Natural killer cell treated with Interleukin-12 subunit alpha and Interleukin-12 subunit beta and Interleukin-15 and Interleukin-18, amount 100 ng/mL, for 72 hours (primary cell): Measurements from ENCODE around the gene MOB2. TPM values are rescaled to one million over a fixed set of nuclear protein-coding genes. Genes with fewer than 3 reads are reported as not detected.

Experiments
- ATAC-seq, 2 donors: fragments of 150-1000 bp; cut with Tn5 transposase in 1 of 2; sonication (Bioruptor Pico), chemical (Tn5 transposase) in 1 of 2; 2 replicates each; pipeline ENCODE4 v1.10.0; 2021
- DNase-seq: peaks from one replicate; pipeline ENCODE4 v3.0.0; 2022; ENCODE audit warnings: low spot score
- H3K27ac Mint-ChIP-seq, 2 donors: 1 replicate in 1 of 2; 2 replicates in 1 of 2; pipeline ENCODE4 v1.8.0; 2022; ENCODE audit warnings: mixed read lengths in 2 of 2, mild to moderate bottlenecking in 1 of 2, moderate library complexity in 1 of 2
- H3K27me3 Mint-ChIP-seq, 2 donors: 1 replicate in 1 of 2; 2 replicates in 1 of 2; pipeline ENCODE4 v1.8.0; 2022; ENCODE audit warnings: mixed read lengths in 2 of 2
- H3K36me3 Mint-ChIP-seq: one replicate; pipeline ENCODE4 v1.8.0; 2022; ENCODE audit warnings: mixed read lengths
- H3K4me1 Mint-ChIP-seq, 2 donors: 1 replicate in 1 of 2; 2 replicates in 1 of 2; pipeline ENCODE4 v1.8.0; 2022; ENCODE audit warnings: low read depth in 2 of 2, mixed read lengths in 2 of 2, mild to moderate bottlenecking in 1 of 2
- H3K4me3 Mint-ChIP-seq: one replicate; pipeline ENCODE4 v1.8.0; 2022; ENCODE audit warnings: mixed read lengths
- H3K9me3 Mint-ChIP-seq: 2 replicates; pipeline ENCODE4 v1.8.0; 2022; ENCODE audit warnings: mixed read lengths
- total RNA-seq, 2 donors: library from RNA; stranded (reverse); gene quantifications; one replicate each; pipeline ENCODE4 v1.2.3, GENCODE V29; 2022

MOB2 gene
- total RNA-seq, 2 donors from 2014 or later: 40.0 to 42.7 TPM

DNA sequence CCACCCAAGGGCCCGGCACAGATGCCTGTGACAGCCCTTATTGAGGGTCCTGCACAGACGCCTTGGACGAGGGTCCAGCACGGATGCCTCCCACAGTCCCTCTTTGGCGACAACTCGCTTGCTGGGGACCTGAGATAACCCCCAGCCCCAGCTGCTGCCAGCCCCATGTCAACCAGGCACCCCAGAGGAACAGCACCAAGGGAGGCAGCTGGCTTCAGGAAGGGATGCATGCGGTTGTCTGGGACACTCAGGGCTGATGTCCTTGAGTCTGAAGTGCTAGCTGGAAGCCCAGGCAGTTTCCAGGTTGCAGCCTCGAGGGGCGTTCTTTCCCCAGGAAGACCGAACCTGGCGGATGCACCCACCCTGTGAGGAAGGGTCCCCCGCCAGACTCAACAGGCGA, 33.8 kb downstream of the MOB2 start:
- no peak overlapping the region for H3K27ac Mint-ChIP-seq
- no peaks in the 10 kb centered on the region for H3K27me3 Mint-ChIP-seq
- H3K4me1 Mint-ChIP-seq: peaks cover 0 to 5% of the 10 kb centered on the region in 2 donors
- ATAC-seq: no peak
- H3K4me3 Mint-ChIP-seq: no peak overlapping the region
- DNase-seq: no peak
- H3K9me3 Mint-ChIP-seq: no peaks in the 10 kb centered on the region
- H3K36me3 Mint-ChIP-seq: no peaks in the 10 kb centered on the region

DNA sequence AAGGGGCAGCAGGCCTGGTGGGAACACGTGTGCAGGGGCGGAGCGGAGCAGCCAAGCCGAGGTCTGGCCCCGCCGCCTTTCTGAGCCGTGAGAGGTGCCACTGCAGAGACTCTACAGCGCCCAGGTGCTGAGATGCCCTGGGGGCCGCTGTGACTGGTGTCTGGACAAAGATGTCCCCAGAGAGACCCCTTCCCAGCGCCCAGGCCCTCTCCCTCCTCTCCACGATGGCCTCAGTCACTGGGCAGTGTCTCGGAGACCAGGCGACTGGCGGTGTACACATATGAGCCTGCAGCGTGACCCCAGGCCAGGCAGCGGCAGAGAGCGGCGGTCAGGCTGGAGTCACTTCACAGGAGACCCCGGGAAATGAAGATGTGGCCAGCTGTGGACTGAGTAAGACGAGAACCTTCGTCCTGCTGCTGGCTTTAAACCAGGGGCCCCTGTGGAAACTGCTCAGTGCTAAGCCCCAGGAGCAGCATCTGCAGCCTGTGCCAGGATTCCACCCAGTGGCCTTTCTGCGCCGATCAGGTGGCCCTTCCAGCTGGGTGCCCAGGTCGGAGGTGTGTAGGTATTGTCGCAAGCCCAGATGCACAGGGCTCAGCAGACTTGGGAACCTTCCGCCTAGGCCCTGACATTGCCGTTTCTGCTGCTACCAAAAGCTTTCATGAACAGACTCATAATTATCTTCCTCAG, 34.7 kb downstream of the MOB2 start:
- no peaks in the 10 kb centered on the region for H3K36me3 Mint-ChIP-seq
- H3K9me3 Mint-ChIP-seq: no peaks in the 10 kb centered on the region
- no peaks in the 10 kb centered on the region for H3K27me3 Mint-ChIP-seq
- H3K4me3 Mint-ChIP-seq: no peak overlapping the region
- DNase-seq (no peak), ATAC-seq (no peak)
- no peak overlapping the region for H3K27ac Mint-ChIP-seq
- peaks cover 0 to 5% of the 10 kb centered on the region in 2 donors for H3K4me1 Mint-ChIP-seq

- no peak for DNase-seq
- peaks cover 0 to 3% of the 10 kb centered on the region in 2 donors for H3K4me1 Mint-ChIP-seq
- ATAC-seq: no peak
These were observed 35.4 kb downstream of the MOB2 start for GRCh38 chr11:1450949-1451710.

GRCh38 chr11:1450344-1450875, 36.2 kb downstream of the MOB2 start:
- no peak for DNase-seq
- no peaks in the 10 kb centered on the region for H3K36me3 Mint-ChIP-seq
- ATAC-seq: no peak
- H3K27ac Mint-ChIP-seq: no peak overlapping the region
- H3K9me3 Mint-ChIP-seq: no peaks in the 10 kb centered on the region
- no peak overlapping the region for H3K4me3 Mint-ChIP-seq
- H3K4me1 Mint-ChIP-seq: no peaks in the 10 kb centered on the region
- H3K27me3 Mint-ChIP-seq: no peaks in the 10 kb centered on the region

More at GRCh38 chr11:1450949-1451710, 35.4 kb downstream of the MOB2 start:
- no peaks in the 10 kb centered on the region for H3K27me3 Mint-ChIP-seq
- H3K36me3 Mint-ChIP-seq: no peaks in the 10 kb centered on the region
- H3K4me3 Mint-ChIP-seq: no peak overlapping the region
- H3K27ac Mint-ChIP-seq: no peak overlapping the region
- H3K9me3 Mint-ChIP-seq: no peaks in the 10 kb centered on the region

- no peak for DNase-seq
- Mint-ChIP-seq H3K9me3 (no peaks in the 10 kb centered on the region), H3K27me3 (no peaks in the 10 kb centered on the region), H3K4me3 (no peak overlapping the region), H3K36me3 (no peaks in the 10 kb centered on the region), H3K4me1 (no peaks in the 10 kb centered on the region), H3K27ac (no peak overlapping the region)
- no peak for ATAC-seq
These were observed 36.9 kb downstream of the MOB2 start for GRCh38 chr11:1449490-1450243.

DNA sequence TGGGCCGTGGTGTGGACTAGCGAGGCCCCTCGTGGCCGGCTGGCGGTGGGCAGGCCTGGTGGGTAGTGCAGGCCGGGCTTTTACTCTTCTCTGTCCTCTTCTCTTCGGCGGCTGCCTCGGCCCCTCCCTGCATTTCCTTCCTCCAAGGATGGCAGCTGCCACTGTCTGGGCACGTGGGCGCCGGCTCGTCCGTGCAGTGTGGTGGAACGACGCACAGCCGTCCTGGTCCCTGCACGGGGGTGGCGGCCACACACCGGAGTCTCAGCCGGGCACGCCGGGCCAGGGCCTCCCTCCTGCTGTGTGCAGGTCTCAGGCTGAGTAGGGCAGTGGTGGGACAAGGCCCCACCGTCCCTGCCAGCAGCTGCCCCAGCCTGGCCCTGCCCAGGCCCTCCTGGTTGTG, 37.7 kb downstream of the MOB2 start:
- no peaks in the 10 kb centered on the region for H3K4me1 Mint-ChIP-seq
- H3K36me3 Mint-ChIP-seq: no peaks in the 10 kb centered on the region
- DNase-seq: no peak
- no peak for ATAC-seq
- no peaks in the 10 kb centered on the region for H3K27me3 Mint-ChIP-seq
- H3K4me3 Mint-ChIP-seq: no peak overlapping the region
- no peak overlapping the region for H3K27ac Mint-ChIP-seq
- H3K9me3 Mint-ChIP-seq: no peaks in the 10 kb centered on the region

- Mint-ChIP-seq H3K27me3 (no peaks in the 10 kb centered on the region), H3K27ac (no peak overlapping the region), H3K36me3 (no peaks in the 10 kb centered on the region), H3K9me3 (no peaks in the 10 kb centered on the region), H3K4me3 (no peak overlapping the region), H3K4me1 (no peaks in the 10 kb centered on the region)
- no peak for ATAC-seq
- no peak for DNase-seq
These were observed 38.4 kb downstream of the MOB2 start for GRCh38 chr11:1447845-1448825.

GRCh38 chr11:1446623-1447022, 40.0 kb downstream of the MOB2 start:
- Mint-ChIP-seq H3K4me3 (no peak overlapping the region), H3K9me3 (no peaks in the 10 kb centered on the region)
- no peak for ATAC-seq

GRCh38 chr11:1445741-1446445, 40.7 kb downstream of the MOB2 start:
- Mint-ChIP-seq H3K4me1 (no peaks in the 10 kb centered on the region), H3K27me3 (no peaks in the 10 kb centered on the region), H3K9me3 (no peaks in the 10 kb centered on the region), H3K36me3 (no peaks in the 10 kb centered on the region), H3K4me3 (no peak overlapping the region), H3K27ac (no peak overlapping the region)
- ATAC-seq: no peak
- no peak for DNase-seq

More at GRCh38 chr11:1446623-1447022, 40.0 kb downstream of the MOB2 start:
- Mint-ChIP-seq H3K36me3 (no peaks in the 10 kb centered on the region), H3K27ac (no peak overlapping the region), H3K27me3 (no peaks in the 10 kb centered on the region), H3K4me1 (no peaks in the 10 kb centered on the region)
- DNase-seq: no peak

DNA sequence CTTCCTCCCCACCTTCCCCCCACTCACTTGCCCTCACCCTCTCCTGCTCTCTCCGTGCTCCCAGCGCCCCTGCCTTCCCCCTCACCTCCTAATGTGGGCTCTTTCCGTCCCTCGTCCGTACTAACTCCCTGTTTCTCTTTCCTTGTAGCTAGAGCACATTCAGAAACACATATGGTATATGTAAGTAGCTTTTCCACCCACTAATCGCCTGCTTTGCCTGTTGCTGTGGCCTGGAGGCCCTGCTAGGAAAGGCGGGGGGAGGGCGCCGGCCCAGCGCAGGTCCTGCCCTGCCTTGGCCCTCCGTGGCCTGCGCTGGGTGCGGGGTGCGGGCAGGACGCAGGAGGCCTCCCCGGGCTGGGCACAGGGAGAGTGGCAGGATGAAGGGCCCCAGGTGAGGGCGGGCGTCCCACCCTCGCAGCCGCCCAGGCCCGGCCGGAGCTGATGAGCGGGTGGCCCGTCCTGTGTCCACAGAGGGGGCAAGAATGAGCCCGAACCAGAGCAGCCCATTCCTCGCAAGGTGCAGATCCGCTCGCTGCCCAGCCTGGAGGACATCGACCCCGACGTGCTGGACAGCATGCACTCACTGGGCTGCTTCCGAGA, 41.7 kb downstream of the MOB2 start:
- ATAC-seq: no peak

GRCh38 chr11:1444321-1444720, 42.3 kb downstream of the MOB2 start:
- ATAC-seq (no peak), DNase-seq (no peak)
- H3K4me1 Mint-ChIP-seq: no peaks in the 10 kb centered on the region
- H3K27ac Mint-ChIP-seq: no peak overlapping the region
- no peaks in the 10 kb centered on the region for H3K9me3 Mint-ChIP-seq
- H3K27me3 Mint-ChIP-seq: no peaks in the 10 kb centered on the region
- no peaks in the 10 kb centered on the region for H3K36me3 Mint-ChIP-seq
- no peak overlapping the region for H3K4me3 Mint-ChIP-seq

More for the DNA sequence above, 41.7 kb downstream of the MOB2 start:
- Mint-ChIP-seq H3K27ac (no peak overlapping the region), H3K27me3 (no peaks in the 10 kb centered on the region), H3K4me1 (no peaks in the 10 kb centered on the region), H3K4me3 (no peak overlapping the region), H3K9me3 (no peaks in the 10 kb centered on the region), H3K36me3 (no peaks in the 10 kb centered on the region)
- DNase-seq: no peak

- ATAC-seq: no peak
- H3K36me3 Mint-ChIP-seq: no peaks in the 10 kb centered on the region
These were observed 42.8 kb downstream of the MOB2 start for GRCh38 chr11:1443737-1444136.

More at GRCh38 chr11:1443737-1444136, 42.8 kb downstream of the MOB2 start:
- Mint-ChIP-seq H3K9me3 (no peaks in the 10 kb centered on the region), H3K4me1 (no peaks in the 10 kb centered on the region), H3K4me3 (no peak overlapping the region), H3K27ac (no peak overlapping the region), H3K27me3 (no peaks in the 10 kb centered on the region)
- no peak for DNase-seq
